ENCODE data around the gene SLC37A2. TPM values are rescaled to one million over a fixed set of nuclear protein-coding genes. Genes with fewer than 3 reads are reported as not detected.

SLC37A2 gene
- total RNA-seq, 1 experiment from 2014 or later, result 5.2 TPM

GRCh38 chr11:125069008-125069407 lies 5.9 kb downstream of the SLC37A2 start:
- Mint-ChIP-seq H3K9me3 (ENCODE audit: unreplicated experiment) (no peaks in the 10 kb centered on the region), H3K27ac (ENCODE audit: low read depth, unreplicated experiment) (peak overlapping the region; percentile 88), H3K4me1 (ENCODE audit: insufficient read depth, unreplicated experiment) (peaks cover 26% of the 10 kb centered on the region), H3K36me3 (ENCODE audit: insufficient read depth, unreplicated experiment) (no peaks in the 10 kb centered on the region), H3K27me3 (ENCODE audit: insufficient read depth, unreplicated experiment) (no peaks in the 10 kb centered on the region), H3K4me3 (ENCODE audit: unreplicated experiment) (no peak overlapping the region)
- CTCF ChIA-PET, result interaction anchor here (0.6 to 2.7 kb wide), 6 partner anchors 10 to 73 kb away, joined by 3 to 9 read pairs (median 6); no protein-coding TSS in a partner anchor
- POLR2A ChIA-PET, result interaction anchor here (1.0 to 2.9 kb wide), 4 partner anchors 9 to 42 kb away, joined by 3 to 29 read pairs (median 8); partner anchors contain the start of gene TMEM218
- TF ChIP-seq CTCF (IDR thresholded peaks at IDR 0.05; ENCODE audit: unreplicated experiment), result no peak
- no peak for DNase-seq (ENCODE audit: unreplicated experiment)
- no TSS peak for BruUV-seq (replicated peaks)
- intact Hi-C loops (cut with micrococcal nuclease), result no loop called here

- peak; percentile 36 for DNase-seq (ENCODE audit: unreplicated experiment)
- no peak for TF ChIP-seq CTCF (IDR thresholded peaks at IDR 0.05; ENCODE audit: unreplicated experiment)
- CTCF ChIA-PET, result interaction anchor here (0.5 to 2.7 kb wide), 6 partner anchors 13 to 108 kb away, joined by 3 to 9 read pairs (median 8); partner anchors contain the start of gene TMEM218
- no peaks in the 10 kb centered on the region for H3K9me3 Mint-ChIP-seq (ENCODE audit: unreplicated experiment)
- H3K4me1 Mint-ChIP-seq (ENCODE audit: insufficient read depth, unreplicated experiment), result peaks cover 26% of the 10 kb centered on the region
- H3K36me3 Mint-ChIP-seq (ENCODE audit: insufficient read depth, unreplicated experiment), result no peaks in the 10 kb centered on the region
- H3K27me3 Mint-ChIP-seq (ENCODE audit: insufficient read depth, unreplicated experiment), result no peaks in the 10 kb centered on the region
- intact Hi-C loops (cut with micrococcal nuclease), result no loop called here
- POLR2A ChIA-PET, result interaction anchor here (0.7 to 2.9 kb wide), 7 partner anchors 9 to 1259 kb away, joined by 3 to 29 read pairs (median 5); partner anchors contain the start of genes CCDC15 and TMEM218
- H3K27ac Mint-ChIP-seq (ENCODE audit: low read depth, unreplicated experiment), result peak overlapping the region; percentile 88
- no peak overlapping the region for H3K4me3 Mint-ChIP-seq (ENCODE audit: unreplicated experiment)
- BruUV-seq (replicated peaks), result no TSS peak
These were observed 6.7 kb downstream of the SLC37A2 start for GRCh38 chr11:125069796-125070195.

GRCh38 chr11:125070699-125071254 lies 7.7 kb downstream of the SLC37A2 start:
- peak overlapping the region; percentile 88 for H3K27ac Mint-ChIP-seq (ENCODE audit: low read depth, unreplicated experiment)
- POLR2A ChIA-PET, result interaction anchor here (0.6 to 2.9 kb wide), 11 partner anchors 8 to 1260 kb away, joined by 3 to 29 read pairs (median 4); partner anchors contain the start of genes CCDC15 and TMEM218

More at GRCh38 chr11:125070699-125071254, 7.7 kb downstream of the SLC37A2 start:
- TF ChIP-seq CTCF (IDR thresholded peaks at IDR 0.05; ENCODE audit: unreplicated experiment), result no peak
- Mint-ChIP-seq H3K36me3 (ENCODE audit: insufficient read depth, unreplicated experiment) (no peaks in the 10 kb centered on the region), H3K4me1 (ENCODE audit: insufficient read depth, unreplicated experiment) (peaks cover 33% of the 10 kb centered on the region), H3K27me3 (ENCODE audit: insufficient read depth, unreplicated experiment) (no peaks in the 10 kb centered on the region), H3K9me3 (ENCODE audit: unreplicated experiment) (no peaks in the 10 kb centered on the region), H3K4me3 (ENCODE audit: unreplicated experiment) (no peak overlapping the region)
- peak; percentile 90 for DNase-seq (ENCODE audit: unreplicated experiment)
- no TSS peak for BruUV-seq (replicated peaks)
- CTCF ChIA-PET, result interaction anchor here (0.6 to 2.5 kb wide), 8 partner anchors 13 to 109 kb away, joined by 3 to 9 read pairs (median 4); partner anchors contain the start of gene TMEM218
- intact Hi-C loops (cut with micrococcal nuclease), result no loop called here

Measured in MCF 10A (cell line).